Measurements from ENCODE around the gene ORC6. TPM values are rescaled to one million over a fixed set of nuclear protein-coding genes. Genes with fewer than 3 reads are reported as not detected.

The ORC6 gene
- polyA plus RNA-seq, 3 donors, result 0.21 to 1.5 (median 0.31) TPM

DNA sequence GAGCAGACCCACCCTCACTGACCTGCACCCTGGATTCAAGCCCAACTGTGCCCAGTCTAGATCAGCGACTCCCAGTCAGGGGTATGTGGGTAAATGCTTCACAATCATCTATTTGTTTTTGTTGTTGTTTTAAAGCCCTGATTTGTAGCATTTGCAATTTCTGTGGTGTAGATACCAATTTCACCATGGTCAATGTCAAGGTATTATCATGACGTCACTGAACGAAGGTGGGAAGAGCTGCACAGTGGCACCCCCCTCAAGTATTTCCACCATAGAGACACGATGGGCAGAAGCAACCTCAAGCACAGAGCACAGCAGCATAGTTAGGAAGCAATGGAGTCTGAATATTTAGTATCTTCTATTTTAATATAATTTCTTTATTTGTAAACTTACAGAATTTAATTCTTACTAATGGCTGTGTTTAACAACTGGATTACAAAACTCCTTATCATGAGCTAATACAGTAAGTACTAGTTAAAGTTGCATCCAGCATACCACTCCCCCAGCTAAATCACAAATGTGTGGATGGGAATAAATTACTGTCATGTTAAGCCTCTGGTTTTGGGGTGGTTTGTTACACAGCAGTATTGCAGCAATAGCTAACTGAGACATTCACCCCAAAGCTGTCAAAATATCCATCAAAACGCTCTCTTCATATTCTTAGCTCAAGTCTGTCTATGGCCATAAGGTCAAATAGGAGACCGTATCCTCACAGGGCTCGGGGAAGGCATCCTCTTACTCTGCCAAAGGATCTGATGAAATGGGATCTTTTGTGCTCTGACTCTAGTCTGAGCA, 25.5 kb downstream of the ORC6 start:
- H3K4me3 Mint-ChIP-seq, result no peak overlapping the region
- DNase-seq, result no peak
- peaks cover 2% of the 10 kb centered on the region in 2 donors for H3K36me3 Mint-ChIP-seq
- no peak overlapping the region for H3K4me3 ChIP-seq (replicated peaks in 1 of 3; ENCODE audit: low read depth in 2 of 3, low read length in 3 of 3)
- H3K9me3 Mint-ChIP-seq, result peaks cover 0 to 3% (median 2%) of the 10 kb centered on the region in 7 donors
- intact Hi-C loops (cut with micrococcal nuclease), result no loop called here
- no peaks in the 10 kb centered on the region for H3K36me3 ChIP-seq (replicated peaks in 1 of 2; ENCODE audit: control insufficient read depth in 1 of 2, insufficient read depth in 2 of 2, low read length in 2 of 2)
- TF ChIP-seq, protein P1, sequence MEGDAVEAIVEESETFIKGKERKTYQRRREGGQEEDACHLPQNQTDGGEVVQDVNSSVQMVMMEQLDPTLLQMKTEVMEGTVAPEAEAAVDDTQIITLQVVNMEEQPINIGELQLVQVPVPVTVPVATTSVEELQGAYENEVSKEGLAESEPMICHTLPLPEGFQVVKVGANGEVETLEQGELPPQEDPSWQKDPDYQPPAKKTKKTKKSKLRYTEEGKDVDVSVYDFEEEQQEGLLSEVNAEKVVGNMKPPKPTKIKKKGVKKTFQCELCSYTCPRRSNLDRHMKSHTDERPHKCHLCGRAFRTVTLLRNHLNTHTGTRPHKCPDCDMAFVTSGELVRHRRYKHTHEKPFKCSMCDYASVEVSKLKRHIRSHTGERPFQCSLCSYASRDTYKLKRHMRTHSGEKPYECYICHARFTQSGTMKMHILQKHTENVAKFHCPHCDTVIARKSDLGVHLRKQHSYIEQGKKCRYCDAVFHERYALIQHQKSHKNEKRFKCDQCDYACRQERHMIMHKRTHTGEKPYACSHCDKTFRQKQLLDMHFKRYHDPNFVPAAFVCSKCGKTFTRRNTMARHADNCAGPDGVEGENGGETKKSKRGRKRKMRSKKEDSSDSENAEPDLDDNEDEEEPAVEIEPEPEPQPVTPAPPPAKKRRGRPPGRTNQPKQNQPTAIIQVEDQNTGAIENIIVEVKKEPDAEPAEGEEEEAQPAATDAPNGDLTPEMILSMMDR (IDR thresholded peaks at IDR 0.05), result no peak
- no peaks in the 10 kb centered on the region for H3K79me2 ChIP-seq (ENCODE audit: insufficient read depth, low read length)
- H3K27me3 Mint-ChIP-seq (ENCODE audit: low read depth in 3 of 3), result peaks cover 0 to 7% (median 2%) of the 10 kb centered on the region in 3 donors
- H3K4me1 Mint-ChIP-seq, result peaks cover 52% of the 10 kb centered on the region
- no peak overlapping the region for H3K9ac ChIP-seq (ENCODE audit: insufficient read depth, low read length, poor library complexity, severe bottlenecking)
- no peak overlapping the region for H2AFZ ChIP-seq (ENCODE audit: insufficient read depth, low read depth, low read length, poor library complexity, severe bottlenecking)
- peaks cover 44 to 45% of the 10 kb centered on the region in 2 donors for H3K4me1 ChIP-seq (ENCODE audit: control insufficient read depth in 1 of 2, insufficient read depth in 2 of 2, low read length in 2 of 2)
- WGBS (ENCODE audit: insufficient coverage), result 94% methylated on average over 2 of the region's 7 CpGs
- no peak overlapping the region for H3K27ac ChIP-seq (ENCODE audit: low read depth in 1 of 2, low read length in 2 of 2)
- H3K27me3 ChIP-seq (ENCODE audit: control insufficient read depth in 2 of 2, insufficient read depth in 2 of 2, low read length in 2 of 2), result no peaks in the 10 kb centered on the region
- peak overlapping the region in 1 of 7 donors; percentile 64 for H3K27ac Mint-ChIP-seq
- no peaks in the 10 kb centered on the region for H3K9me3 ChIP-seq (replicated peaks in 1 of 2; ENCODE audit: control insufficient read depth in 1 of 2, insufficient read depth in 1 of 2, low read length in 2 of 2)
- H4K20me1 ChIP-seq (ENCODE audit: insufficient read depth, low read length), result no peaks in the 10 kb centered on the region
- no peak overlapping the region for H3K4me2 ChIP-seq (replicated peaks; ENCODE audit: extremely low read depth, low read length, poor library complexity, severe bottlenecking)

DNA sequence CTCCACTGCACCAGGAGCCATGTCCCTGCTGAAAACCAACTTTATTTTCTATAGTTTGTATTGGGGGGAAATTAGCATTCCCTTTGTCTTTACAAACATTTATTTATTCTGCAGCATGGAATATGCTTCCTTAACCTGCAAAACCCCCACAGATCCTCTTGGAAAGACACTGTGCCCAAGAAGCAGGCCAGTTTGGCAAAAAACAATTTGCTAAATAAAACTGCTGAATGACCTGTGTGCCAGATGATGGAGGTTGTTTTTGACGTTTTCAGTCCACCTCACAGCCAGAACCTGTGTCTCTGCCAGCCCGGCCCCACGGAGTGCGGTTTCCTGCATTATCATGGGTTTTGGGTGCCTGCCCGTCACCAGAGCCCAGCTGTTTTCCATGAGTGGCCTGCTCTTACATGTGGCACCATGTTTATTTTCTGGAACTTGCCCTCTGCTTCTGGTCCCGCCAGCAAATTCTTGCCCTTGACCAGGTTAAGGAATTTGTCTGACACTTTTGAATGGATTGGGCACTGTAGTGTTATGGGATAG, 26.4 kb downstream of the ORC6 start:
- peaks cover 46% of the 10 kb centered on the region for H3K4me1 Mint-ChIP-seq
- H3K27ac ChIP-seq (ENCODE audit: low read depth in 1 of 2, low read length in 2 of 2), result no peak overlapping the region
- intact Hi-C loops (cut with micrococcal nuclease), result no loop called here
- no peaks in the 10 kb centered on the region for H3K36me3 ChIP-seq (replicated peaks in 1 of 2; ENCODE audit: control insufficient read depth in 1 of 2, insufficient read depth in 2 of 2, low read length in 2 of 2)
- no peaks in the 10 kb centered on the region for H3K9me3 ChIP-seq (replicated peaks in 1 of 2; ENCODE audit: control insufficient read depth in 1 of 2, insufficient read depth in 1 of 2, low read length in 2 of 2)
- no peak for DNase-seq
- H3K4me1 ChIP-seq (ENCODE audit: control insufficient read depth in 1 of 2, insufficient read depth in 2 of 2, low read length in 2 of 2), result peaks cover 37% of the 10 kb centered on the region in 2 donors
- no peaks in the 10 kb centered on the region for H4K20me1 ChIP-seq (ENCODE audit: insufficient read depth, low read length)
- H2AFZ ChIP-seq (ENCODE audit: insufficient read depth, low read depth, low read length, poor library complexity, severe bottlenecking), result peak overlapping the region; percentile 52
- peaks cover 0 to 3% (median 2%) of the 10 kb centered on the region in 7 donors for H3K9me3 Mint-ChIP-seq
- no peaks in the 10 kb centered on the region for H3K27me3 ChIP-seq (ENCODE audit: control insufficient read depth in 2 of 2, insufficient read depth in 2 of 2, low read length in 2 of 2)
- peak overlapping the region in 1 of 7 donors; percentile 60 for H3K27ac Mint-ChIP-seq
- no peak overlapping the region for H3K4me3 ChIP-seq (replicated peaks in 1 of 3; ENCODE audit: low read depth in 2 of 3, low read length in 3 of 3)
- peaks cover 2% of the 10 kb centered on the region in 2 donors for H3K36me3 Mint-ChIP-seq
- TF ChIP-seq, protein P1 (IDR thresholded peaks at IDR 0.05), result no peak
- peaks cover 0 to 7% (median 2%) of the 10 kb centered on the region in 3 donors for H3K27me3 Mint-ChIP-seq (ENCODE audit: low read depth in 3 of 3)
- no peaks in the 10 kb centered on the region for H3K79me2 ChIP-seq (ENCODE audit: insufficient read depth, low read length)
- WGBS (ENCODE audit: insufficient coverage), result 39% methylated on average over 4 of the region's 6 CpGs
- H3K4me2 ChIP-seq (replicated peaks; ENCODE audit: extremely low read depth, low read length, poor library complexity, severe bottlenecking), result no peak overlapping the region
- H3K4me3 Mint-ChIP-seq, result no peak overlapping the region
- no peak overlapping the region for H3K9ac ChIP-seq (ENCODE audit: insufficient read depth, low read length, poor library complexity, severe bottlenecking)

Measured in CD14-positive monocyte (primary cell).